ENCODE data around the gene GPC5.

GPC5 gene

GRCh38 chr13:91825516-91825915 is 427.1 kb downstream of the GPC5 start (continued):
- TF ChIP-seq, protein P1, sequence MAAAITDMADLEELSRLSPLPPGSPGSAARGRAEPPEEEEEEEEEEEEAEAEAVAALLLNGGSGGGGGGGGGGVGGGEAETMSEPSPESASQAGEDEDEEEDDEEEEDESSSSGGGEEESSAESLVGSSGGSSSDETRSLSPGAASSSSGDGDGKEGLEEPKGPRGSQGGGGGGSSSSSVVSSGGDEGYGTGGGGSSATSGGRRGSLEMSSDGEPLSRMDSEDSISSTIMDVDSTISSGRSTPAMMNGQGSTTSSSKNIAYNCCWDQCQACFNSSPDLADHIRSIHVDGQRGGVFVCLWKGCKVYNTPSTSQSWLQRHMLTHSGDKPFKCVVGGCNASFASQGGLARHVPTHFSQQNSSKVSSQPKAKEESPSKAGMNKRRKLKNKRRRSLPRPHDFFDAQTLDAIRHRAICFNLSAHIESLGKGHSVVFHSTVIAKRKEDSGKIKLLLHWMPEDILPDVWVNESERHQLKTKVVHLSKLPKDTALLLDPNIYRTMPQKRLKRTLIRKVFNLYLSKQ (tag by site-specific recombination; IDR thresholded peaks at IDR 0.05; ENCODE audit: borderline replicate concordance) = no peak
- TF ChIP-seq ZNF48 (tag by site-specific recombination; IDR thresholded peaks at IDR 0.05) (no peak), ZBTB1 (tag by site-specific recombination; IDR thresholded peaks at IDR 0.05) (no peak), ELK4 (IDR thresholded peaks at IDR 0.05; ENCODE audit: borderline replicate concordance, low read depth, low read length) (no peak), YY1 (tag by site-specific recombination; IDR thresholded peaks at IDR 0.05) (no peak), ZFP37 (tag by site-specific recombination; IDR thresholded peaks at IDR 0.05) (no peak), SP2 (tag by site-specific recombination; IDR thresholded peaks at IDR 0.05) (no peak), BCL11A (tag by site-specific recombination; IDR thresholded peaks at IDR 0.05; ENCODE audit: low read depth) (no peak), ZNF155 (tag by site-specific recombination; IDR thresholded peaks at IDR 0.05) (no peak), ZBTB20 (tag by site-specific recombination; IDR thresholded peaks at IDR 0.05) (no peak), ZNF266 (tag by site-specific recombination; IDR thresholded peaks at IDR 0.05; ENCODE audit: low read depth) (no peak), SETDB1 (IDR thresholded peaks at IDR 0.05; ENCODE audit: insufficient read length, low read length) (no peak), PRDM2 (tag by site-specific recombination; IDR thresholded peaks at IDR 0.05; ENCODE audit: borderline replicate concordance) (no peak), ZNF610 (tag by site-specific recombination; IDR thresholded peaks at IDR 0.05; ENCODE audit: borderline replicate concordance) (no peak)
- TF ChIP-seq, protein P2, sequence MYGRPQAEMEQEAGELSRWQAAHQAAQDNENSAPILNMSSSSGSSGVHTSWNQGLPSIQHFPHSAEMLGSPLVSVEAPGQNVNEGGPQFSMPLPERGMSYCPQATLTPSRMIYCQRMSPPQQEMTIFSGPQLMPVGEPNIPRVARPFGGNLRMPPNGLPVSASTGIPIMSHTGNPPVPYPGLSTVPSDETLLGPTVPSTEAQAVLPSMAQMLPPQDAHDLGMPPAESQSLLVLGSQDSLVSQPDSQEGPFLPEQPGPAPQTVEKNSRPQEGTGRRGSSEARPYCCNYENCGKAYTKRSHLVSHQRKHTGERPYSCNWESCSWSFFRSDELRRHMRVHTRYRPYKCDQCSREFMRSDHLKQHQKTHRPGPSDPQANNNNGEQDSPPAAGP (tag by site-specific recombination; IDR thresholded peaks at IDR 0.05) = no peak

DNA sequence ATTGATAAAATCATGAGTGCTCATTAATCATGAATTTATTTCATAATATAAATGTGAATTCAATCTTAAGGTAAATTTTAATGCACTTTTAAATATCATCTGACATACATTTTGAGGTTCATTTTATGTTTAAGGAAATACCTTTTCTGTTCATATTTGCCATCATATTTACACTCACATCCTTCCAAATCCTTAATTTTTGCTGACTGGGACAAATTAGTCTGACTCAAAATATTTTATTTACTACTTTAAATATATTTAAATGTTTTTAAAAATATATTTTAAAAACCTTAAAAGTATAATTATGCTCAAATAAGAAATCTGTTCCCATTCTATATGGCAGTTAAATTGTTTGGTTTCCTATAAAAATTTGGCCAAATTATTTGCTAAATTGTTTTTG is 438.1 kb downstream of the GPC5 start:
- CTCF ChIA-PET = no interaction called here
- TF ChIP-seq ZNF624 (tag by site-specific recombination; IDR thresholded peaks at IDR 0.05) (no peak), ZNF214 (tag by site-specific recombination; IDR thresholded peaks at IDR 0.05; ENCODE audit: borderline replicate concordance) (no peak), ZBTB48 (tag by site-specific recombination; IDR thresholded peaks at IDR 0.05) (no peak), ZNF521 (tag by site-specific recombination; IDR thresholded peaks at IDR 0.05) (no peak), SP7 (tag by site-specific recombination; IDR thresholded peaks at IDR 0.05) (no peak), REST (tag by site-specific recombination; IDR thresholded peaks at IDR 0.05) (no peak), ZNF324 (tag by site-specific recombination; IDR thresholded peaks at IDR 0.05) (no peak)
- no peaks in the 10 kb centered on the region for H3K4me1 ChIP-seq (ENCODE audit: control insufficient read depth, insufficient read depth, low read length)
- H3K27ac ChIP-seq (ENCODE audit: extremely low read depth, low read depth, low read length) = no peak overlapping the region
- H3K9me3 ChIP-seq (ENCODE audit: control insufficient read depth, insufficient read depth, low read depth, low read length) = no peaks in the 10 kb centered on the region
- no peak overlapping the region for H3K4me3 ChIP-seq (ENCODE audit: low read depth, low read length)
- H3K36me3 ChIP-seq (ENCODE audit: control insufficient read depth in 2 of 2, insufficient read depth in 1 of 2, low read length in 2 of 2) = no peaks in the 10 kb centered on the region
- POLR2A ChIA-PET = no interaction called here

All from HEK293 (cell line).